NAMALWA (cell line): ENCODE results near the gene DSG3.

Experiments
- DNase-seq: peaks from one replicate; pipeline ENCODE4 v3.0.0-alpha.2; 2015; ENCODE audit warnings: low spot score

The DSG3 gene

DNA sequence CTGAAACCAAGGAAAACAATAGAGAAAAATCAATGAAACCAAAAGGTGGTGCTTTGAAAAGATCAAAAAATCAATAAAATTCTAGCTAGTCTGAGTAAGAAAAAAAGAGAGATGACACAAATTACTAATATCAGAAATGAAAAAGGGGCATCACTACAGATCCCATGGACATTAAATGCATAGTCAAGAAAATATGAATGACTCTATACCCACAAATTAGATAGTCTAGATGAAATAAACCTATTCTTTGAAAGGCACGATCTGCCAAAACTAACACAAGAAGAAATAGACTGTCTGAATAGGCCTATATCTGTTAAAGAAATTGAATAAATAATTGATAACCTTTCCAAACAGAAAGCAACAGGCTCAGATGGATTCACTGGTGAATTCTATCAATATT, 15.2 kb upstream of the DSG3 start:
- DNase-seq, result no peak

DNA sequence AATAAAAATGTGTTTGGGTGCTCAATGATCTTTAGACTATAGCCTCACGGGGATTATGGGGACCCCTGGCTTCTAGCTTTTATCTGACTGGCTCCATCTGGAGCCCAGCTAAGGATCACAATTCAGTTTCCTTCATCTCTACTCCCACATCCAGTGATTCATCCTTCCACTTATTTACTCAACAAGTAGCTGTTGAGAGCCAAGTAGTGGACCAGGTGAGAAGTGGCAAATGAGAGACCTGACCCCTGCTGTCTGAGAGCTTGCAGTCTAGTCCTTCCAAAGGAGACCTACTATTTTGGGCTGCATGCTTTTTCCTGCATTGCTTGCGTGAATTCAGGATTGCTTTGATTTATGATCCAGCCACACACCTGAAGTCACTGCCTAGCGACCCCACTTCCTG, 10.7 kb upstream of the DSG3 start:
- no peak for DNase-seq

GRCh38 chr18:31438402-31438801, 9.1 kb upstream of the DSG3 start:
- DNase-seq, result no peak

DNA sequence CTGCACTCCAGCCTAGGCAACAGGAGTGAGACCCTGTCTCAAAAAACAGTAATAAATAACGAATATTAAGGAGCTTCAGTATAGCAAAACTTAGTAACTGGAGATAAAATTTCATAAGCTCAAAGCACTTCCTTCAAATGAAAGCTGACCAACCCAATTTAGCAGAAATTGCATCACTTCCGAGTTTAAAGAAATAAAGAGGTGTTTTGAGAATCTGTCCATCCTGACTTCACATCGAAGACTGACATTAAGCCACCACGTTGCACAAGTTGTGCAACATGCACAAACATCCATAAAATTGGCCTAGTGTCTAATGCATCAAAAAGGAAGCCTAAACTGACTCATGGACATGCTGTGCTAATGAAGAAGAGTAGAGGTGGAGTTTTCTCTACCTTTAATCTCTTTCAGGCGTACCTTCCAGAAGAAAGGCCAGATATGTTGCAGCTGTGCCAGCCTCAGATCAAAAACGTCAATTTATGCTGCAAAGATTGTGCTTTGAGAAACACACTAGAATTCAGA, 7.7 kb upstream of the DSG3 start:
- no peak for DNase-seq

GRCh38 chr18:31440787-31441186, 6.8 kb upstream of the DSG3 start:
- no peak for DNase-seq

- no peak for DNase-seq
Measured at GRCh38 chr18:31441493-31441892, 6.0 kb upstream of the DSG3 start.

DNA sequence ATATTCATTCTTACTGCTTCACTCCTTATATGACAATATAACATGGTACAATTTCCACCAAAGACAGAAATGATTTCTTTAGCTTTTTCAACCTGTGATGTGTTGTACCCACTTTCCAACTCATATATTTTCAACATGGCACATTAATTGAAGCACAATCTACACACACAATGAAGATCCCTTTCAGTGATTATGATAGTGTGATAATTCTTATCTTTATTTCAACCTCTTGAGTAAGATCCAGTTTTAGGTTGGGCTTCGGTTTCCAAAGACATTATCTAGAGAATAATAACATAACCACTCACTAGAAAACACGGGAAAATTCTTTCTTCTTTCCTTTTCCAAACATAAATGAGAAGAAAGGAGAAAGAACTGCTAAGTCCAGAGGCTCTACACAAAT, 3.4 kb upstream of the DSG3 start:
- DNase-seq, result no peak

DNA sequence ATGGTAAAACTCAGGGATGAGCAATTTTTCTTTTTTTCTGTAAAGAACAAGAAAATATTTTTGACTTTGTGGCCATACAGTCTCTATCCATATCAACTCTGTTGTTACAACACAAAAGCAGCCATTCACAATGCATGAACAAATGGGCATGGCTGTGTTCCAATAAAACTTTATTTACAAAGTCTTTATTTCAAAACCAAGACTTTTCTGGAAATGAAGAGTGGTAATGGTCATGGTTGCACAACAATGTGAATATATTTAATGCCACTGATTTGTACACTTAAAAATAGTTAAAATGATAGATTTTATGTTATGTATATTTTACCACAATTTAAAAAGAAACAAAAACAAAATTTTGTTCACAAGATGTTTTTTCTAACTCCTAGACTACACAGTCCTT, 1.6 kb upstream of the DSG3 start:
- no peak for DNase-seq

- no peak for DNase-seq
Measured at GRCh38 chr18:31446854-31447253, 687 bp upstream of the DSG3 start.

DNA sequence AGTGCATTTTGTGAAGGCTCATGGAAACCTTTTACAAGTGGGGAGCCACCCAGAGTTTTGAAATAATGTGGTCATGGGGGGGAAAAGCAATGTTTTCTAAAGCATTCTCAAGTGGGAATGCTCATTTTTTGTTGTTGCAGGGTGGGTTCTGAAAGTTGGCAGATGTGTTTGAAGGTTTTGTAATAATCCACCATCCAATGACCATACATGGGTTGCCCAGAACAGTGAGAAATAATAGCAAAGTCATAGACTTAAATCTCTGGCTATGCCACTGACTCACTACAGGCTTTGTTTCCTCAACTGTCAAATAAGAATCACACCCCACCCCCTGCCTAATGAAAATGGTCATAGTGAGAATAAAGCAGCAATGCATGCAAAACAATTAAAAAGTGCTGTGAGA, 2.9 kb downstream of the DSG3 start:
- DNase-seq, result no peak

DNA sequence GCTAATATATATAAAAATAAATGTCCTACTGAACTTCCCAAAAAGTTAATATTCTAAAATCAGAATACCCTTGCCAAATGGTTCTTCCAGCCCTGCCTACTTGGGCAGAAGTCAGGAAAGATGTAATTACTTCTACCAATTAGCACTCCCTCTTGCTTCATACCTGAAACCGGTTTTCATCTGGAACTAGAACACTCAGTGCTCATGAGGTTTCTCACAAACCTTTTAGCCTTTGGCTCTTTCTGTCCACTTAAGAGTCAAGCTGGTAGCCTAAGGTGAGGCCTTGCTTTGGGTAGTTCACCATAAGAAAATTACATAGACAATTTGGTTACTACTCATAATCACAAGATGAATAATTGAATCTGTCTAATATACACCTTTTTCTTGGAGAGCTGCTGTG, 4.1 kb downstream of the DSG3 start:
- DNase-seq, result no peak

- DNase-seq, result no peak
Measured at GRCh38 chr18:31454066-31454708, 6.6 kb downstream of the DSG3 start.

DNA sequence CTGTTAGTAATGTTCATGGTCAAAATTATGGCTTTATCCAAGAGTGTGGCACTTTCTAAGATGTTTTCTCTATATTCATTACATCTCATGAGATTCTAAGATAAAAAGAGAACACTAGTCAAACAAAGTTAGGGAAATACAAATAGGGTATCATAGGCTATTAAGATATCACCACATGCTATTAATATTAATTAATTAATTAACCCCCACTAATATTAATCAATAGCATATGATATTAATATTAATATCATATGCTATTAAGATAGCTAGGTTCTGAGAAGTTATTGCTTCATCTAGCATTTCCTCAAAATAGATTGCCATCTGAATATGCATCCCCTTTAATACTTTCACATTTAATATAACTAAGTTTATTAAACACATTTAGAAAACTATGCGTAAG, 22.1 kb downstream of the DSG3 start:
- DNase-seq, result no peak

- no peak for DNase-seq
Measured at GRCh38 chr18:31478688-31479087, 31.1 kb downstream of the DSG3 start.

DNA sequence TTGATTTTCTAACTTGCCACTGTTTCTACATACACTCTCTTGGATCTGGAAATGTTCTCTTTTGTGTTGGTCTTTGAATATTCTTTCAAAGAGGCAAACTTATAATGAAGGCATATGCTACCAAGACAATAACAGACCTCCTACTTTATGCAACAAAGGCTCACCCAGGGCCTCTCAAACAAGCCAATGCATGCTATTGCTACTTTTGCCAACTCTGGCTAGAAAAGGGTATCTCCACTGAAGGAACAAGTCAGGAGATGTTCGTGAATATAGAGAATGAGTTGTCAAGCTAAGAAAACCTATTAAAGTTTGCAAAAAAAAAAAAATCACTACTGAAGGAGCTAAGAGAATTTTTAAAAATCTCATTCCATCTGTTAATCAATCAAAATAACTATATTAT, 34.5 kb downstream of the DSG3 start:
- DNase-seq, result no peak

DNA sequence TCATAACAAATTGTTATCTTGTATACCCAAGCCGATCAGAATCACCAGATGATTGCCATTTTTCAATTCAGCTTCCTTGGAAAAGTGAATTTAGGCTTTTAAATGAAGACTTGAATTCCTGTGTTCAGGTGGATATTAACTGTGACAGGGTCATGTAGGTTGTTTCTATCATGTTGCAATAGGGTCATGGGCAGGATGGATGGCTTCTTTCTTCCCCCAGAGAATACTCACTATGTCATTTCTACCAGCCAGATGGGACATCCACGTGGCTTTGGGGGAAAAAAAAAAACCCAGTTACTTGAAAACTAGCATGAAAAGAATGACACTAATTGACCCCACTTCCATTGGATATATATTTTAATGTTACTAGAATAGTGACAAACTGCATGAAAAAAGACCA, 35.9 kb downstream of the DSG3 start:
- DNase-seq, result no peak

DNA sequence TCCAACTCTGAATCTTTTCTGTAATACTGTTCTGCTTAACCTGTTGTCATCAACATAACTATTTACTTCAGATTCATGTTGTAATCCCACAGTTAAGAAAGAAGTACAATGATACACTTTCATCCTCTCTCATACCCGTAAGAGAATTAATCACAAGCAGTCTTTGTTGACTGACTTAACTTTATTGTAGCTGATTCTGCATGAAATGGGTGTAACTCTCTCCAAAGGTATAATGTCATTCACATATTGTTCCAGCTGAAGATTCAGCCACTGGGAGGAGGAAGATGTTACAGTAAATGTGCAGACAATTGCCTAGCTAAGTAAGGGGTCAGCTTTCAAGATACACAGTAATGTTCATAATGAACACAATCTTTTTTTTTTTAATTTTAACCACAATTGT, 36.9 kb downstream of the DSG3 start:
- DNase-seq, result no peak

DNA sequence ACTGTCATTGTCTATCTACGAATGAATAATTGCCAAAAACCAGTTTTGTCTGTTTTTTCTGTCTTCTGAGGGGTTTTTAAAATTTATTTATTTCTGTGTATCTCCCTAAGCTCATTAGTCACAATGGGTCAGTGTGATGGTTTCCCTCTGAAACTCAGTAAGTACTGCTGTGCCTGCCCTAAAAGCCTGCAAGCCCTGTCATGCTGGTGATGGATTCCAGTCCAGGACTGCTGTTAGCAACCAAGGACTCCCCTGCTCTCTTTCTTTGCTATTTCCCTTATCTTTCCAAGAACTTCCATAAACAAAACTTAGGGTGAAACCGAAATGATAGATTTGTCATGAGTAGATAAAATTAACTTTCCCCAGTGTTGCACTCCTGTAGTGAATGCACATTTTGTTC, 38.6 kb downstream of the DSG3 start:
- DNase-seq, result no peak

GRCh38 chr18:31487246-31488015, 39.9 kb downstream of the DSG3 start:
- no peak for DNase-seq

- no peak for DNase-seq
Measured at GRCh38 chr18:31489311-31489710, 41.8 kb downstream of the DSG3 start.

GRCh38 chr18:31490387-31490786, 42.8 kb downstream of the DSG3 start:
- DNase-seq, result no peak

GRCh38 chr18:31490833-31491232, 43.3 kb downstream of the DSG3 start:
- no peak for DNase-seq

GRCh38 chr18:31491586-31491985, 44.0 kb downstream of the DSG3 start:
- DNase-seq, result no peak

- DNase-seq, result no peak
Measured at GRCh38 chr18:31492671-31493070, 45.1 kb downstream of the DSG3 start.
